ENCODE data around the gene APOL1.
A peak's percentile ranks its signal among the peaks of the same experiment; 100 is the strongest.

APOL1 gene

DNA sequence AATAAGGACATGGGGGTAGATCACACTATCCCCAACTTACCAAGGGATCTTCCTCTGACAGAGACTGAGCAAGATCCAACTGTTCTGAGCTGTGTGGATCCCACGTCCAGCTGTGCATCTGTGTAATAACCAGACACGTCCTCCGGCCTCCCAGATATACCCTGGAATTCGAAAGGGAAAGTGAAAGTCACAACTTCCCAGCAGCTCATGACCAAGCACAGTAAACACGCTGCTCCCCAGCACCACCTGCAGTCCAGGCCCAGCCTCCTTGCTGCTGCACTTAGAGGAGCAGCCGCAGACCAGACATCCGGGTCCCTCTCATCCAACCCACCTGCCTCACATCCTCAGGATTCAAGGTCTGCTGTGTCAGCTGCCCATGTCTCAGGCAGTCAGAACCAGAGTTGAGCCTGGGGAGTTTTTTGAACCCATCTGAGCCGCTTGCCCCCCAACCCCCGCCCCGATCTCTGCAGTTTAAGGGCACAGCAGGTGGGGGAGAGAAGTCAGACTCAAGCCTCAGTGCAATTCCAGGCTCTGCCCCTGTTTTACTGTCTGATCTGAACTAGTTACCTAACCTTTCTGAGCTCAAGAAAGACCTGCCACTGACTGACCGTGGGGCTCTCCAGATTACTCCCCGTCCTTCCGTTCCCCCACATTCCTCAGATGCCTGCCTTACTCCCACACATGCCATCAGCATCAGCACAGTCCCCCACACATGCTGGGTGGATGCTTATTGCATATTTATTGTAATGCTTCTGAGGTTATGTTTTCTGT, 13.3 kb upstream of the APOL1 start, which contains the start of gene APOL2:
TSS of gene APOL2 (minus strand) at position 127 of the 771 bp plus-strand sequence. CDS start 6,365 bp downstream, outside the sequence.
- TF ChIP-seq, protein P1, sequence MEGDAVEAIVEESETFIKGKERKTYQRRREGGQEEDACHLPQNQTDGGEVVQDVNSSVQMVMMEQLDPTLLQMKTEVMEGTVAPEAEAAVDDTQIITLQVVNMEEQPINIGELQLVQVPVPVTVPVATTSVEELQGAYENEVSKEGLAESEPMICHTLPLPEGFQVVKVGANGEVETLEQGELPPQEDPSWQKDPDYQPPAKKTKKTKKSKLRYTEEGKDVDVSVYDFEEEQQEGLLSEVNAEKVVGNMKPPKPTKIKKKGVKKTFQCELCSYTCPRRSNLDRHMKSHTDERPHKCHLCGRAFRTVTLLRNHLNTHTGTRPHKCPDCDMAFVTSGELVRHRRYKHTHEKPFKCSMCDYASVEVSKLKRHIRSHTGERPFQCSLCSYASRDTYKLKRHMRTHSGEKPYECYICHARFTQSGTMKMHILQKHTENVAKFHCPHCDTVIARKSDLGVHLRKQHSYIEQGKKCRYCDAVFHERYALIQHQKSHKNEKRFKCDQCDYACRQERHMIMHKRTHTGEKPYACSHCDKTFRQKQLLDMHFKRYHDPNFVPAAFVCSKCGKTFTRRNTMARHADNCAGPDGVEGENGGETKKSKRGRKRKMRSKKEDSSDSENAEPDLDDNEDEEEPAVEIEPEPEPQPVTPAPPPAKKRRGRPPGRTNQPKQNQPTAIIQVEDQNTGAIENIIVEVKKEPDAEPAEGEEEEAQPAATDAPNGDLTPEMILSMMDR (IDR thresholded peaks at IDR 0.05; ENCODE audit: low read length): peak; percentile 75
- no peak for TF ChIP-seq EZH2 (optimal IDR thresholded peaks at IDR 0.05; ENCODE audit: low read depth, low read length)
- Histone ChIP-seq H2AFZ (ENCODE audit: low read length) (peak within 1 kb of the TSS; percentile 38), H3K9me2 (replicated peaks; ENCODE audit: insufficient read depth, low read length) (no peaks in the 10 kb centered on the region), H3F3A (ENCODE audit: insufficient read depth, low read length) (peaks cover 10% of the 10 kb centered on the region), H3K79me2 (ENCODE audit: low read length) (peaks cover 49% of the 10 kb centered on the region), H3K36me3 (replicated peaks; ENCODE audit: insufficient read depth, low read length) (0 out of 2 replicates have a peak, but pooled peaks cover 3% of the 10 kb centered on the region), H3K4me3 (ENCODE audit: low read length) (peak within 1 kb of the TSS; percentile 93), H3K27me3 (replicated peaks; ENCODE audit: insufficient read depth, low read length) (no peaks in the 10 kb centered on the region), H3K4me2 (ENCODE audit: low read depth, low read length) (peak within 1 kb of the TSS; percentile 70), H3K4me1 (ENCODE audit: low read length) (peaks cover 34% of the 10 kb centered on the region), H4K20me1 (ENCODE audit: insufficient read depth, low read length) (no peaks in the 10 kb centered on the region), H3K9ac (ENCODE audit: low read length) (peak within 1 kb of the TSS; percentile 69), H3K27ac (ENCODE audit: low read length) (peak within 1 kb of the TSS; percentile 79), H3K9me3 (replicated peaks; ENCODE audit: insufficient read depth, low read length) (no peaks in the 10 kb centered on the region)
- peak; percentile 96 for DNase-seq

DNA sequence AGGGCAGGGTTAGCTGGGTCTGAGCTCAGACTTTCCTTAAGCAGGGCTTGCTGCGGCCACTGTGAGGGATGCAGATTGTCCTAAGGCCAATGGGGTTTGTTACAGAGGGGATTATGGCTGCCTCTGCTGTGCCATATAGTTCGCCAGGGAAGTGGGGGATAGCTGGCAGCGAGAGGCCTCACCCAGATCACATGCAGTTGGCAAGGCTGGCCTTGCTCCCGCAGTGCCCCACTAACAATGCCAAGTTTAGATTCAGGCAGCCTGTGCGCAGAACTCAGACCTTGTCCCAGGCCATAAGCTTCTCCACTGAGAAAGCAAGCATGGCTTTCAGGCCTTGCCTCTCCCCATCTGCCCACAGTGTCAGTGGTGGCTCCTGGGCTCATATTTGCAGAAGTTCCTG, 8.9 kb upstream of the APOL1 start:
- Histone ChIP-seq H3K4me1 (ENCODE audit: low read length) (peaks cover 15% of the 10 kb centered on the region), H3K36me3 (replicated peaks; ENCODE audit: insufficient read depth, low read length) (no peaks in the 10 kb centered on the region), H2AFZ (ENCODE audit: low read length) (no peak overlapping the region), H3K4me2 (ENCODE audit: low read depth, low read length) (no peak overlapping the region), H3K9me3 (replicated peaks; ENCODE audit: insufficient read depth, low read length) (no peaks in the 10 kb centered on the region), H3K4me3 (ENCODE audit: low read length) (no peak overlapping the region), H3K79me2 (ENCODE audit: low read length) (peaks cover 5% of the 10 kb centered on the region), H3K9ac (ENCODE audit: low read length) (no peak overlapping the region), H3F3A (ENCODE audit: insufficient read depth, low read length) (peaks cover 4% of the 10 kb centered on the region), H3K27ac (ENCODE audit: low read length) (no peak overlapping the region), H3K27me3 (replicated peaks; ENCODE audit: insufficient read depth, low read length) (no peaks in the 10 kb centered on the region), H3K9me2 (replicated peaks; ENCODE audit: insufficient read depth, low read length) (no peaks in the 10 kb centered on the region), H4K20me1 (ENCODE audit: insufficient read depth, low read length) (no peaks in the 10 kb centered on the region)
- TF ChIP-seq, protein P1 (IDR thresholded peaks at IDR 0.05; ENCODE audit: low read length): no peak
- TF ChIP-seq EZH2phosphoT487 (IDR thresholded peaks at IDR 0.05; ENCODE audit: low read length): no peak
- no peak for TF ChIP-seq EZH2 (optimal IDR thresholded peaks at IDR 0.05; ENCODE audit: low read depth, low read length)
- DNase-seq: no peak

DNA sequence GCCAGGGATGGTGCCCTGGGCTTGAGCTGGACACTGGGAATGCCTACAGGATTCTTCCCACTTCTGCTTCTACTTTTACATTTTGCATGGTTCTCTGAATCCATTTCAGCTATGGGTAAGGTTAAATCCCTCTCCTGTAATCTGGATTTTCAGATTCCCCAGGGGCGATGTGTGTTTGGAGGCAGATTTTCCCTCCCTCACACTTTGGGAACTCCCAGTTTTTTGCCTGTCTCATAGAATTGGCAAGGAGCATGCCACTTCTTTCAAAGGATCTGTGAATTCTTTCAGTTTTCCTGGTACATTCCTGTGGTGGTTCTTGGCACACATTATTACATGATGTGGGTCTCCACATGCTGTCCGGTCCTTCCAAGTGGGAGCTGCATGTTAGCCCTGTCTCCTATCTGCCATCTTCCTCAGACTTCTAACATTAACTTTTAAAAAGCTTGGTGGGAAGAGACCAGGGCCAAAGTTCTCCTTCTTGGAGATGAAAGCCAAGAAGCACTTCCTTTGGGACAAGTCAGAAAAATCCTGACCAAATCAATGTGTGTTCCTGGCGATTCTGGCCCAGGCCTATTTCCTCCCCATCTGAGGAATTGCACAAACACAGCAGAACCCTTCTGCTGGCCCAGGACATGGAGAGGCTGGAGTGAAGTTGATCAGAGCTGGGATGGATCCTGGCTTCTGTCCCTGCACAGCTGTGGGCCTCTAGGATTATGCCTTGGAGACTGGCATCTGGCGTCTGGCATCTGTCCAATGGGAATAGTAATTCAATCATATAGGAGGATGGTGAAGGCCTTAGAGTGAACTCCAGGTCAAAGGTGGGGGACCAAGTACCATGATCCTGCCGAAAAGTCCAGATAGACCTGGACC, 8.2 kb upstream of the APOL1 start:
- Histone ChIP-seq H2AFZ (ENCODE audit: low read length) (no peak overlapping the region), H3K27me3 (replicated peaks; ENCODE audit: insufficient read depth, low read length) (no peaks in the 10 kb centered on the region), H3K9me2 (replicated peaks; ENCODE audit: insufficient read depth, low read length) (no peaks in the 10 kb centered on the region), H3K36me3 (replicated peaks; ENCODE audit: insufficient read depth, low read length) (no peaks in the 10 kb centered on the region), H3K9ac (ENCODE audit: low read length) (no peak overlapping the region), H3K79me2 (ENCODE audit: low read length) (no peaks in the 10 kb centered on the region), H3K4me3 (ENCODE audit: low read length) (no peak overlapping the region), H3K4me1 (ENCODE audit: low read length) (peaks cover 12% of the 10 kb centered on the region), H3K4me2 (ENCODE audit: low read depth, low read length) (no peak overlapping the region), H3K27ac (ENCODE audit: low read length) (no peak overlapping the region), H3K9me3 (replicated peaks; ENCODE audit: insufficient read depth, low read length) (no peaks in the 10 kb centered on the region), H3F3A (ENCODE audit: insufficient read depth, low read length) (no peaks in the 10 kb centered on the region; the same call in 1 of the 2 replicates), H4K20me1 (ENCODE audit: insufficient read depth, low read length) (no peaks in the 10 kb centered on the region)
- DNase-seq: no peak
- no peak for TF ChIP-seq EZH2 (optimal IDR thresholded peaks at IDR 0.05; ENCODE audit: low read depth, low read length)
- no peak for TF ChIP-seq EZH2phosphoT487 (IDR thresholded peaks at IDR 0.05; ENCODE audit: low read length)
- TF ChIP-seq, protein P1 (IDR thresholded peaks at IDR 0.05; ENCODE audit: low read length): no peak

Data from MM.1S (cell line).